ENCODE measurements around the gene EREG. TPM values are rescaled to one million over a fixed set of nuclear protein-coding genes. Genes with fewer than 3 reads are reported as not detected.

EREG gene
- total RNA-seq, 1 experiment from 2014 or later = not detected

GRCh38 chr4:74385386-74385785, 20.4 kb downstream of the EREG start:
- Histone ChIP-seq H3K4me2 (ENCODE audit: insufficient read depth, insufficient read length, low read length) (no peak overlapping the region), H3K9ac (ENCODE audit: extremely low read depth, insufficient read length, low read length) (no peak overlapping the region), H3K23ac (ENCODE audit: insufficient read length, low read depth, low read length) (no peak overlapping the region), H2AK5ac (ENCODE audit: insufficient read length, low read length) (no peak overlapping the region), H3K23me2 (ENCODE audit: insufficient read length, low read depth, low read length, poor library complexity, severe bottlenecking) (no peaks in the 10 kb centered on the region), H4K91ac (ENCODE audit: insufficient read length, low read depth, low read length) (no peak overlapping the region), H3K79me1 (ENCODE audit: insufficient read depth, low read depth, low read length, poor library complexity, severe bottlenecking) (no peaks in the 10 kb centered on the region), H2BK5ac (ENCODE audit: insufficient read length, low read length) (no peak overlapping the region), H4K8ac (replicated peaks; ENCODE audit: insufficient read length, low read depth, low read length) (no peak overlapping the region), H3K27ac (ENCODE audit: insufficient read length, low read depth, low read length) (no peak overlapping the region), H3K4me1 (ENCODE audit: insufficient read depth, low read length) (no peaks in the 10 kb centered on the region), H3K27me3 (ENCODE audit: insufficient read depth, low read length) (no peaks in the 10 kb centered on the region), H3K14ac (ENCODE audit: insufficient read depth, low read length) (no peak overlapping the region), H3K9me3 (ENCODE audit: control insufficient read depth, low read depth, low read length) (no peaks in the 10 kb centered on the region), H4K5ac (ENCODE audit: insufficient read length, low read depth, low read length) (no peak overlapping the region), H2BK12ac (ENCODE audit: insufficient read length, low read depth, low read length) (no peak overlapping the region), H4K20me1 (ENCODE audit: control insufficient read depth, insufficient read depth, insufficient read length) (no peaks in the 10 kb centered on the region), H2BK20ac (ENCODE audit: low read depth, low read length, poor library complexity, severe bottlenecking) (no peak overlapping the region), H3T11ph (ENCODE audit: low read length) (no peak overlapping the region), H2BK15ac (ENCODE audit: low read depth, low read length) (no peak overlapping the region), H3K79me2 (ENCODE audit: insufficient read depth, low read length) (no peaks in the 10 kb centered on the region), H2BK120ac (ENCODE audit: low read depth, low read length, poor library complexity, severe bottlenecking) (no peak overlapping the region), H3K4ac (ENCODE audit: low read depth, low read length) (no peak overlapping the region), H3K56ac (ENCODE audit: insufficient read length, low read depth, low read length) (no peak overlapping the region), H2AFZ (ENCODE audit: low read length) (no peak overlapping the region), H3K18ac (ENCODE audit: insufficient read length, low read depth, low read length) (no peak overlapping the region)
- no peak for DNase-seq
- Mint-ChIP-seq H3K27ac (no peak overlapping the region), H3K9me3 (no peaks in the 10 kb centered on the region), H3K4me3 (no peak overlapping the region), H3K27me3 (ENCODE audit: low read depth) (no peaks in the 10 kb centered on the region), H3K4me1 (no peaks in the 10 kb centered on the region), H3K36me3 (ENCODE audit: insufficient read depth in 1 of 3, low read depth in 3 of 3) (no peaks in the 10 kb centered on the region)
- no peak for TF ChIP-seq CTCF (conservative IDR thresholded peaks at IDR 0.05)
- WGBS (ENCODE audit: extremely low coverage, insufficient read length, low lambda C conversion rate) = no CpG with 5 or more reads among the region's 1 CpG
